Measurements from ENCODE around the gene NEK4. TPM values are rescaled to one million over a fixed set of nuclear protein-coding genes. Genes with fewer than 3 reads are reported as not detected.

NEK4 gene
- total RNA-seq, 1 donor from 2014 or later, result 32.9 TPM

GRCh38 chr3:52689151-52689550, 81.6 kb downstream of the NEK4 start:
- TF ChIP-seq, protein P1, sequence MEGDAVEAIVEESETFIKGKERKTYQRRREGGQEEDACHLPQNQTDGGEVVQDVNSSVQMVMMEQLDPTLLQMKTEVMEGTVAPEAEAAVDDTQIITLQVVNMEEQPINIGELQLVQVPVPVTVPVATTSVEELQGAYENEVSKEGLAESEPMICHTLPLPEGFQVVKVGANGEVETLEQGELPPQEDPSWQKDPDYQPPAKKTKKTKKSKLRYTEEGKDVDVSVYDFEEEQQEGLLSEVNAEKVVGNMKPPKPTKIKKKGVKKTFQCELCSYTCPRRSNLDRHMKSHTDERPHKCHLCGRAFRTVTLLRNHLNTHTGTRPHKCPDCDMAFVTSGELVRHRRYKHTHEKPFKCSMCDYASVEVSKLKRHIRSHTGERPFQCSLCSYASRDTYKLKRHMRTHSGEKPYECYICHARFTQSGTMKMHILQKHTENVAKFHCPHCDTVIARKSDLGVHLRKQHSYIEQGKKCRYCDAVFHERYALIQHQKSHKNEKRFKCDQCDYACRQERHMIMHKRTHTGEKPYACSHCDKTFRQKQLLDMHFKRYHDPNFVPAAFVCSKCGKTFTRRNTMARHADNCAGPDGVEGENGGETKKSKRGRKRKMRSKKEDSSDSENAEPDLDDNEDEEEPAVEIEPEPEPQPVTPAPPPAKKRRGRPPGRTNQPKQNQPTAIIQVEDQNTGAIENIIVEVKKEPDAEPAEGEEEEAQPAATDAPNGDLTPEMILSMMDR (IDR thresholded peaks at IDR 0.05; ENCODE audit: unreplicated experiment), result no peak
- Mint-ChIP-seq H3K4me1 (peaks cover 27% of the 10 kb centered on the region), H3K27me3 (ENCODE audit: low read depth) (no peaks in the 10 kb centered on the region), H3K36me3 (peaks cover 45% of the 10 kb centered on the region), H3K4me3 (no peak overlapping the region), H3K27ac (no peak overlapping the region), H3K9me3 (no peaks in the 10 kb centered on the region)
- DNase-seq (ENCODE audit: low spot score in 2 of 2, unreplicated experiment in 2 of 2), result no peak

DNA sequence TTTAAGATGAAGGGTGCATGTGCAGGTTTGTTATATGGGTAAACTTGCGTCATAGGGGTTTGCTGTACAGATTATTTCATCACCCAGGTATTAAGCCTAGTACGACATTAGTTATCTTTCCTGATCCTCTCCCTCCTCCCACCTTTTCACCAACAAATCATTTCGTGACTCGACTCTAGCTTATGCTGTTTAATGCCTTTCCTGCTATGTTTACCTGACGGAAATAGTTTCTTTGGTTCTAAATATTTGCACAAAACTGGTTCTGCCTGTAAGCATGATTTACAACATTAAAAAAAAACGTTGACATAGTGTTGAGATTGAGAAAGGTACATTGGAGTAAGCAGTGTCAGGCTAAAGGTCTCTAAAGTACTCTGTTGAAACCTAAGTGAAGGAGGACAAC, 82.5 kb downstream of the NEK4 start:
- TF ChIP-seq, protein P1 (IDR thresholded peaks at IDR 0.05; ENCODE audit: unreplicated experiment), result no peak
- Mint-ChIP-seq H3K36me3 (peaks cover 39% of the 10 kb centered on the region), H3K4me1 (peaks cover 31% of the 10 kb centered on the region), H3K27ac (peak overlapping the region; percentile 7), H3K9me3 (no peaks in the 10 kb centered on the region), H3K27me3 (ENCODE audit: low read depth) (no peaks in the 10 kb centered on the region), H3K4me3 (no peak overlapping the region)
- no peak for DNase-seq (ENCODE audit: low spot score in 2 of 2, unreplicated experiment in 2 of 2)

GRCh38 chr3:52685709-52686691, 84.7 kb downstream of the NEK4 start, which contains the start of the genes GNL3 and PBRM1:
TSS of gene GNL3 (plus strand) at chr3:52686032. CDS start at chr3:52686093, 61 bp downstream.
TSS of gene PBRM1 (minus strand) at chr3:52685913.
- Mint-ChIP-seq H3K27ac (peak within 1 kb of the TSS; percentile 98), H3K27me3 (ENCODE audit: low read depth) (no peaks in the 10 kb centered on the region), H3K4me1 (peaks cover 44% of the 10 kb centered on the region), H3K4me3 (peak within 1 kb of the TSS; percentile 95), H3K9me3 (no peaks in the 10 kb centered on the region), H3K36me3 (peaks cover 28% of the 10 kb centered on the region)
- TF ChIP-seq, protein P1 (IDR thresholded peaks at IDR 0.05; ENCODE audit: unreplicated experiment), result no peak
- peak; percentile 88 to 90 for DNase-seq (ENCODE audit: low spot score in 2 of 2, unreplicated experiment in 2 of 2)

DNA sequence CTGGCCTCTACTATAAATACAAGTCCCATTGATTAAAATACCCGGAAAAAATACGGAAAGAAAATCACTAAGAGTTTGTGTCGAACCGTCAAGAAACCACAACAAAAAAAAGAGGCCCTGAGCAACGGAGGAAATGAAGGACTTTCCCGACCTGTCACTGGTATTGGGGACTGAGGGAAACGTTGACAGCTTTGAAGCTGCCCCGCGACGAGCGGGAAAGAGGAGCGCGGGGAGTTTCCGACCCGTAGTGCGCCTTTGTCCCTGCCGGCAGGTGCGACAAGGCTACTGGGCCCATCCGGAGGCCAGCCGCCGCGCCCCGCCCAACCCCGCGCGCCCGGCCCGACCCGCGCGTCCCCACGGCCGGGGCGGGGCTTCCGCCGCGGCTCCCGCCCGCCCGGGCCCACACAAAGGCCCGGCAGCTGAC, 85.4 kb downstream of the NEK4 start:
- DNase-seq (ENCODE audit: low spot score in 2 of 2, unreplicated experiment in 2 of 2), result peak in 1 of 2 experiments; percentile 54
- no peaks in the 10 kb centered on the region for H3K9me3 Mint-ChIP-seq
- peak overlapping the region; percentile 96 for H3K27ac Mint-ChIP-seq
- peaks cover 22% of the 10 kb centered on the region for H3K36me3 Mint-ChIP-seq
- peaks cover 44% of the 10 kb centered on the region for H3K4me1 Mint-ChIP-seq
- H3K27me3 Mint-ChIP-seq (ENCODE audit: low read depth), result no peaks in the 10 kb centered on the region
- peak overlapping the region; percentile 83 for H3K4me3 Mint-ChIP-seq
- TF ChIP-seq, protein P1 (IDR thresholded peaks at IDR 0.05; ENCODE audit: unreplicated experiment), result no peak

- peak overlapping the region; percentile 96 for H3K27ac Mint-ChIP-seq
- no peak for DNase-seq (ENCODE audit: low spot score in 2 of 2, unreplicated experiment in 2 of 2)
- H3K9me3 Mint-ChIP-seq, result no peaks in the 10 kb centered on the region
- TF ChIP-seq, protein P1 (IDR thresholded peaks at IDR 0.05; ENCODE audit: unreplicated experiment), result no peak
- H3K4me3 Mint-ChIP-seq, result peak overlapping the region; percentile 83
- H3K27me3 Mint-ChIP-seq (ENCODE audit: low read depth), result no peaks in the 10 kb centered on the region
- H3K36me3 Mint-ChIP-seq, result peaks cover 16% of the 10 kb centered on the region
- H3K4me1 Mint-ChIP-seq, result peaks cover 44% of the 10 kb centered on the region
Measured at GRCh38 chr3:52684184-52684583, 86.6 kb downstream of the NEK4 start.

All from mesothelial cell of epicardium (in vitro differentiated cells).